HepG2 (cell line): ENCODE data around the gene SIAH1. TPM values are rescaled to one million over a fixed set of nuclear protein-coding genes. Genes with fewer than 3 reads are reported as not detected.

ENCODE experiments used
- ARID2 ChIP-seq: sonication (generic); formaldehyde crosslinking; IDR thresholded peaks from 2 replicates; pipeline ENCODE4 v1.8.1; 2022; ENCODE audit warnings: mild to moderate bottlenecking, missing genetic modification reagents, borderline replicate concordance
- CEBPG ChIP-seq: IDR thresholded peaks from 2 replicates; pipeline ENCODE4 v1.6.1; 2016
- CENPX ChIP-seq: sonication (generic); formaldehyde crosslinking; IDR thresholded peaks from 2 replicates; pipeline ENCODE4 v1.9.0; 2021; ENCODE audit warnings: mild to moderate bottlenecking, missing genetic modification reagents, moderate library complexity
- HNRNPH1 ChIP-seq: fragments of 200-400 bp; formaldehyde crosslinking; optimal IDR thresholded peaks from 2 replicates; pipeline ENCODE3; 2017; ENCODE audit warnings: mild to moderate bottlenecking, low read depth, low read length
- KAT8 ChIP-seq: IDR thresholded peaks from 2 replicates; pipeline ENCODE4 v1.6.1; 2016; ENCODE audit warnings: missing genetic modification reagents, missing compliant biosample characterization
- KDM2A ChIP-seq: sonication (generic); formaldehyde crosslinking; IDR thresholded peaks from 2 replicates; pipeline ENCODE4 v1.4.0; 2020; ENCODE audit warnings: low read depth, missing genetic modification reagents, borderline replicate concordance
- KDM4B ChIP-seq: sonication (generic); formaldehyde crosslinking; IDR thresholded peaks from 2 replicates; pipeline ENCODE4 v1.4.0; 2020; ENCODE audit warnings: missing genetic modification reagents
- KDM5A ChIP-seq: fragments of 200-600 bp; sonication (generic); IDR thresholded peaks from 2 replicates; pipeline ENCODE4 v1.7.0; 2018; ENCODE audit warnings: antibody characterized with exemption, mild to moderate bottlenecking, low read length, borderline replicate concordance
- KMT2B ChIP-seq: IDR thresholded peaks from 2 replicates; pipeline ENCODE4 v1.6.1; 2016; ENCODE audit warnings: missing genetic modification reagents, missing compliant biosample characterization
- NBN ChIP-seq: fragments of 450-650 bp; conservative IDR thresholded peaks from 2 replicates; pipeline ENCODE4 v1.6.1; 2017
- PAWR ChIP-seq: sonication (generic); formaldehyde crosslinking; IDR thresholded peaks from 2 replicates; pipeline ENCODE4 v1.4.0; 2020; ENCODE audit warnings: missing genetic modification reagents, mild to moderate bottlenecking, borderline replicate concordance
- RFX1 ChIP-seq: fragments of 450-650 bp; IDR thresholded peaks from 2 replicates; pipeline ENCODE4 v1.6.1; 2017
- TBX2 ChIP-seq: sonication (generic); formaldehyde crosslinking; IDR thresholded peaks from 2 replicates; pipeline ENCODE4 v1.5.0; 2020; ENCODE audit warnings: missing genetic modification reagents, mild to moderate bottlenecking, borderline replicate concordance
- ZNF230 ChIP-seq: sonication (generic); formaldehyde crosslinking; IDR thresholded peaks from 2 replicates; pipeline ENCODE4 v1.4.0; 2020; ENCODE audit warnings: mild to moderate bottlenecking, missing genetic modification reagents
- ZNF549 ChIP-seq: sonication (generic); formaldehyde crosslinking; IDR thresholded peaks from 2 replicates; pipeline ENCODE4 v1.5.0; 2020; ENCODE audit warnings: missing genetic modification reagents
- ZNF557 ChIP-seq: sonication (generic); formaldehyde crosslinking; IDR thresholded peaks from 2 replicates; pipeline ENCODE4 v1.4.0; 2020; ENCODE audit warnings: missing genetic modification reagents
- ZNF605 ChIP-seq: sonication (generic); formaldehyde crosslinking; IDR thresholded peaks from 2 replicates; pipeline ENCODE4 v1.8.0; 2022; ENCODE audit warnings: mild to moderate bottlenecking, missing genetic modification reagents
- ZSCAN30 ChIP-seq: sonication (generic); formaldehyde crosslinking; IDR thresholded peaks from 2 replicates; pipeline ENCODE4 v1.5.0; 2020; ENCODE audit warnings: mild to moderate bottlenecking, missing genetic modification reagents
- polyA plus RNA-seq, 8 experiments: library from polyadenylated mRNA; depleted of rRNA in 3 of 8; stranded (reverse) in 7 of 8; unstranded in 1 of 8; fragments of >200 nt; fragmentation: Illumina TruSeq in 4 of 8; extraction: Trizol in 4 of 8; gene quantifications; 2 replicates each; pipeline versions ENCODE4 v1.2.1 to v1.2.3, GENCODE V29; 2011 to 2016; ENCODE audit warnings: low read depth in 4 of 8, missing spikeins in 1 of 8, mixed read lengths in 1 of 8; ENCODE audit not compliant: insufficient read depth in 1 of 8
- total RNA-seq, 5 experiments: library from RNA; depleted of rRNA; stranded (reverse); fragments of >200 nt; fragmentation: Illumina TruSeq; extraction: Trizol; gene quantifications; 2 replicates each; pipeline ENCODE4 v1.2.3, GENCODE V29; 2016; ENCODE audit warnings: low read depth in 1 of 5
- TF ChIP-seq, protein P1 (sequence below): sonication (generic); formaldehyde crosslinking; IDR thresholded peaks from 2 replicates; pipeline ENCODE4 v1.5.0; 2020; ENCODE audit warnings: mild to moderate bottlenecking, missing genetic modification reagents, borderline replicate concordance
- TF ChIP-seq, protein P2 (sequence below): sonication (generic); formaldehyde crosslinking; IDR thresholded peaks from 2 replicates; pipeline ENCODE4 v1.4.0; 2020; ENCODE audit warnings: missing genetic modification reagents

The SIAH1 gene
- total and polyA plus RNA-seq, 2 of the 13 experiments (the other 11 are each of a cell fraction or from before 2014, with no cell fraction given) = 16.0 to 28.6 TPM

DNA sequence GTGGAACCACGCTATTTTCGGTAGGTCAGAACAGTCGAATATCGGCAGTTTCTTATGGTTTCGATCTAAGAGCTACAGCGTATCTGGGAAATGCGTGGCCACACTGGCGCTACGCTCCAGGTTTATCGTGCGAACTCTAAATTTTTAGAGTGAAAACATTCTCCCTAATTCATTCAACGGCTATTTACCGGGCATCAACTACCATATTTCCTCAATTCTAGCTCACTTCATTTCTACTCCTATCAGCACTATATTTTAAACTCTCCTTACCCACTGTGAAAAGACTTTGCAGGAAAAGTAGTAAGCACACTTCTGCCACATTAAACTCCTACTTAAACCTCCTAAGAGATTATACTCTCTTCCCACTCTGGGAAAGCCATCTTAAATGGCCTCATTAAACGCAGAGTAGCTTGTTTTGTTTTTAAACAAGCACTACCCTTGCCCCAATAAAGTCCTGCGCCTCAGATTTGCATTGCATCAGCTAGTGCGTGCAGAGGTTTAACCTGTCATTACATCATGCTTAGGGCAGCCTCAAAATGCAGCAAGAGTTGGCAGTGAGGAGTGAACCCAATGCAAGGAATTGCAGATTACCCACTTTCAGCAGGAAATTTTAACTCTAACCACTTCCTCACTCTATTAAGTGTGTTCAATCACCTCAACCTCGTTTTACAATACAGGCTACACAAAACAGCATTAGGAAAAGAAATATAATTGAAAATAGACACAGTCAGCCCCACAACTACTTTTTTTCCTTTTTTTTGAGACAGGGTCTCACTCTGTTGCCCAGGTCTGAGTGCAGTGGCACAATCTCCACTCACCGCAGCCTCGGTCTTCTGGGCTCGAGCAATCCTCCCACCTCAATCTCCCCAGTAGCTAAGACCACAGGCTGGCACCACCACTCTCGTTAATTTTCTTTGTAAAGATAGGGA, 18.8 kb downstream of the SIAH1 start (continued):
- TF ChIP-seq RFX1 = no peak
- no peak for TF ChIP-seq NBN
- TF ChIP-seq ZNF549 (CRISPR knock-in tag) = peak; percentile 96
- TF ChIP-seq HNRNPH1 = no peak
- TF ChIP-seq ZSCAN30 = no peak
- TF ChIP-seq ZNF605 = peak; percentile 53; the same call in 1 of the 2 replicates
- TF ChIP-seq PAWR = no peak
- TF ChIP-seq, protein P1, sequence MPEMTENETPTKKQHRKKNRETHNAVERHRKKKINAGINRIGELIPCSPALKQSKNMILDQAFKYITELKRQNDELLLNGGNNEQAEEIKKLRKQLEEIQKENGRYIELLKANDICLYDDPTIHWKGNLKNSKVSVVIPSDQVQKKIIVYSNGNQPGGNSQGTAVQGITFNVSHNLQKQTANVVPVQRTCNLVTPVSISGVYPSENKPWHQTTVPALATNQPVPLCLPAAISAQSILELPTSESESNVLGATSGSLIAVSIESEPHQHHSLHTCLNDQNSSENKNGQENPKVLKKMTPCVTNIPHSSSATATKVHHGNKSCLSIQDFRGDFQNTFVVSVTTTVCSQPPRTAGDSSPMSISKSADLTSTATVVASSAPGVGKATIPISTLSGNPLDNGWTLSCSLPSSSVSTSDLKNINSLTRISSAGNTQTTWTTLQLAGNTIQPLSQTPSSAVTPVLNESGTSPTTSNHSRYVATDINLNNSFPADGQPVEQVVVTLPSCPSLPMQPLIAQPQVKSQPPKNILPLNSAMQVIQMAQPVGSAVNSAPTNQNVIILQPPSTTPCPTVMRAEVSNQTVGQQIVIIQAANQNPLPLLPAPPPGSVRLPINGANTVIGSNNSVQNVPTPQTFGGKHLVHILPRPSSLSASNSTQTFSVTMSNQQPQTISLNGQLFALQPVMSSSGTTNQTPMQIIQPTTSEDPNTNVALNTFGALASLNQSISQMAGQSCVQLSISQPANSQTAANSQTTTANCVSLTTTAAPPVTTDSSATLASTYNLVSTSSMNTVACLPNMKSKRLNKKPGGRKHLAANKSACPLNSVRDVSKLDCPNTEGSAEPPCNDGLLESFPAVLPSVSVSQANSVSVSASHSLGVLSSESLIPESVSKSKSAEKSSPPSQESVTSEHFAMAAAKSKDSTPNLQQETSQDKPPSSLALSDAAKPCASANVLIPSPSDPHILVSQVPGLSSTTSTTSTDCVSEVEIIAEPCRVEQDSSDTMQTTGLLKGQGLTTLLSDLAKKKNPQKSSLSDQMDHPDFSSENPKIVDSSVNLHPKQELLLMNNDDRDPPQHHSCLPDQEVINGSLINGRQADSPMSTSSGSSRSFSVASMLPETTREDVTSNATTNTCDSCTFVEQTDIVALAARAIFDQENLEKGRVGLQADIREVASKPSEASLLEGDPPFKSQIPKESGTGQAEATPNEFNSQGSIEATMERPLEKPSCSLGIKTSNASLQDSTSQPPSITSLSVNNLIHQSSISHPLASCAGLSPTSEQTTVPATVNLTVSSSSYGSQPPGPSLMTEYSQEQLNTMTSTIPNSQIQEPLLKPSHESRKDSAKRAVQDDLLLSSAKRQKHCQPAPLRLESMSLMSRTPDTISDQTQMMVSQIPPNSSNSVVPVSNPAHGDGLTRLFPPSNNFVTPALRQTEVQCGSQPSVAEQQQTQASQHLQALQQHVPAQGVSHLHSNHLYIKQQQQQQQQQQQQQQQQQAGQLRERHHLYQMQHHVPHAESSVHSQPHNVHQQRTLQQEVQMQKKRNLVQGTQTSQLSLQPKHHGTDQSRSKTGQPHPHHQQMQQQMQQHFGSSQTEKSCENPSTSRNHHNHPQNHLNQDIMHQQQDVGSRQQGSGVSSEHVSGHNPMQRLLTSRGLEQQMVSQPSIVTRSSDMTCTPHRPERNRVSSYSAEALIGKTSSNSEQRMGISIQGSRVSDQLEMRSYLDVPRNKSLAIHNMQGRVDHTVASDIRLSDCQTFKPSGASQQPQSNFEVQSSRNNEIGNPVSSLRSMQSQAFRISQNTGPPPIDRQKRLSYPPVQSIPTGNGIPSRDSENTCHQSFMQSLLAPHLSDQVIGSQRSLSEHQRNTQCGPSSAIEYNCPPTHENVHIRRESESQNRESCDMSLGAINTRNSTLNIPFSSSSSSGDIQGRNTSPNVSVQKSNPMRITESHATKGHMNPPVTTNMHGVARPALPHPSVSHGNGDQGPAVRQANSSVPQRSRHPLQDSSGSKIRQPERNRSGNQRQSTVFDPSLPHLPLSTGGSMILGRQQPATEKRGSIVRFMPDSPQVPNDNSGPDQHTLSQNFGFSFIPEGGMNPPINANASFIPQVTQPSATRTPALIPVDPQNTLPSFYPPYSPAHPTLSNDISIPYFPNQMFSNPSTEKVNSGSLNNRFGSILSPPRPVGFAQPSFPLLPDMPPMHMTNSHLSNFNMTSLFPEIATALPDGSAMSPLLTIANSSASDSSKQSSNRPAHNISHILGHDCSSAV (CRISPR knock-in tag) = no peak
- no peak for TF ChIP-seq KMT2B (CRISPR knock-in tag)
- TF ChIP-seq CENPX (CRISPR knock-in tag) = no peak
- TF ChIP-seq KDM2A = peak; percentile 27; the same call in 1 of the 2 replicates
- peak; percentile 49; the same call in 1 of the 2 replicates for TF ChIP-seq ARID2 (CRISPR knock-in tag)
- TF ChIP-seq KAT8 = peak; percentile 56; the same call in 1 of the 2 replicates
- 0 out of 2 replicates have a peak, but pooled peaks have one; percentile 26 for TF ChIP-seq KDM4B
- no peak for TF ChIP-seq ZNF557 (CRISPR knock-in tag)
- peak; percentile 57; the same call in 1 of the 2 replicates for TF ChIP-seq KDM5A
- peak; percentile 99 for TF ChIP-seq CEBPG
- TF ChIP-seq, protein P2, sequence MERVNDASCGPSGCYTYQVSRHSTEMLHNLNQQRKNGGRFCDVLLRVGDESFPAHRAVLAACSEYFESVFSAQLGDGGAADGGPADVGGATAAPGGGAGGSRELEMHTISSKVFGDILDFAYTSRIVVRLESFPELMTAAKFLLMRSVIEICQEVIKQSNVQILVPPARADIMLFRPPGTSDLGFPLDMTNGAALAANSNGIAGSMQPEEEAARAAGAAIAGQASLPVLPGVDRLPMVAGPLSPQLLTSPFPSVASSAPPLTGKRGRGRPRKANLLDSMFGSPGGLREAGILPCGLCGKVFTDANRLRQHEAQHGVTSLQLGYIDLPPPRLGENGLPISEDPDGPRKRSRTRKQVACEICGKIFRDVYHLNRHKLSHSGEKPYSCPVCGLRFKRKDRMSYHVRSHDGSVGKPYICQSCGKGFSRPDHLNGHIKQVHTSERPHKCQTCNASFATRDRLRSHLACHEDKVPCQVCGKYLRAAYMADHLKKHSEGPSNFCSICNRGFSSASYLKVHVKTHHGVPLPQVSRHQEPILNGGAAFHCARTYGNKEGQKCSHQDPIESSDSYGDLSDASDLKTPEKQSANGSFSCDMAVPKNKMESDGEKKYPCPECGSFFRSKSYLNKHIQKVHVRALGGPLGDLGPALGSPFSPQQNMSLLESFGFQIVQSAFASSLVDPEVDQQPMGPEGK = peak; percentile 43; the same call in 1 of the 2 replicates
- TF ChIP-seq ZNF230 (CRISPR knock-in tag) = 0 out of 2 replicates have a peak, but pooled peaks have one; percentile 2
- 0 out of 2 replicates have a peak, but pooled peaks have one; percentile 4 for TF ChIP-seq TBX2 (CRISPR knock-in tag)
